GM18858 (cell line): Measurements from ENCODE around the gene HS6ST1.

Experiments
- ATAC-seq: cut with Tn5 transposase; IDR thresholded peaks from one replicate; pipeline ENCODE4 v1.9.1; 2021; ENCODE audit not compliant: unreplicated experiment

Gene HS6ST1

DNA sequence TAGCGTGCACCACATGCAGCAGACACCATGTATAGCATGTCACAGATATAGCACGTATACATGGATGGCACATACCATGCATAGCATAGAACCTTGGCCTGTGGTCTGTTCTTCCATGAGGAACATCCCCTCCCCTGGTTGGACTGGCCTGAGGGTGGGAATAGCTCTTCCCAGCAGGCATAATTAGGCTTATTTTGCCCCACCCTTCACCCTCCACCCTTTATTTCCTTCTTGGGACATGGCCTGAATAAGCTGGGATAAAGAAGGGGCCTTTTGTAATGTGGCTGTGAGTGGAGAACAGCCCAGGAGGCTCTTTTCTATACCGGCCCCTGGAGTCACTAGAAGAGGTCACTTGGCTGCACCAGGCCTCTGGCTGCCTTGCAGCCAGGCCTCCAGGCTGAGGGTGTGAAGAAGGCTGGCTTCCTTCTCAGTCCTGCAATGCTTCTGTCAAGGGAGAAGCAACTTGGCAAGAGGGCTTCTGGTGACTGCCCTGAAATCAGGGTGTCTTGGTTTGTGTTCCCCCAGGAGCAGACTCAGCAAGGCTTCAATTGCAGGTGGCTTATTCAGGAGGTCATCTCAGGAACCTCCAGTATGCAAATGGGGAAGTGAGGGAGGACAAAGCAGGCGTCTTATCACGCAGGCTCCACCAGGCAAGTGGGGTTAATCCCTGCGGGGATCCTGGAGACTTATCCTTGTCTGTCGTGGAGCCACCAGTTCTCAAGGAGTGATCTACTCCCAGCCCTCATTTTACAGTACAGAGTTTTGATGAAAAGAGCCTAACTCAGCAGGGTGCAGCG is 68.2 kb downstream of the HS6ST1 start:
- ATAC-seq, result no peak

DNA sequence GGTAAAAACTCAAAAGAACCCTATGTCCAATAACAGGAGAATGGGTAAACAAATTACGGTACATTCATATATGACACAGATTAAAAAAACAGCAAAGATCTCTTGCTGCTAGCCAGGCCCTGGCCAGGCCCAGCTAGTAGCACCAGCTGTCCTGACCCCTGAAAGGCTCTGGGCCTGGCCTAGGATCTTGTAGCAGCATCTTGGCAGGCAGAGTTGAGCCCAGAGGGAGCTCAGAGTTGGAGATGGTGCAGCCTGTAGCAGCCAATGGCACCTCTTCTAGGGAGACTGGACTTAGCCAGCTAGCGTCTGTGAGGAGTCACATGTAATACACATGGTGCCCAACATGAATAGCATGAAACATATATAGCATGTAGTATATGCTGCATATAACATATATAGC is 69.1 kb downstream of the HS6ST1 start:
- no peak for ATAC-seq

DNA sequence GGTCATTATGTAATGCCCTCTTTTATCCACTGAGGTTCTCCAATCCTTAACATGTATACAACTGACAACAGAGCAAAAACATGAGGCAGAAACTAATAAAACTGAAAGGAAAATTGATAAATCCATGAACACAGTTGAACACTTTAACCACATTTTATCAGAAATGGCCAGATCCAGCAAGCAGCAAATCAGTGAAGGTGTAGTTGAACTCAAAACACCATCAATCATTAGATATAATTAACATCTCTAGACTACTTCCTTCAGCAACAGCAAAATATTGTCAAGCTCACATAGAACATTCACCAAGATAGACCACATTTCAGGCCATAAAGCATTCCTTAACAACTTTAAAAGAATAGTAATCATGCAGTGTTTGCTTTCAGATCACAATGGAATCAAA is 72.9 kb downstream of the HS6ST1 start:
- ATAC-seq, result no peak

DNA sequence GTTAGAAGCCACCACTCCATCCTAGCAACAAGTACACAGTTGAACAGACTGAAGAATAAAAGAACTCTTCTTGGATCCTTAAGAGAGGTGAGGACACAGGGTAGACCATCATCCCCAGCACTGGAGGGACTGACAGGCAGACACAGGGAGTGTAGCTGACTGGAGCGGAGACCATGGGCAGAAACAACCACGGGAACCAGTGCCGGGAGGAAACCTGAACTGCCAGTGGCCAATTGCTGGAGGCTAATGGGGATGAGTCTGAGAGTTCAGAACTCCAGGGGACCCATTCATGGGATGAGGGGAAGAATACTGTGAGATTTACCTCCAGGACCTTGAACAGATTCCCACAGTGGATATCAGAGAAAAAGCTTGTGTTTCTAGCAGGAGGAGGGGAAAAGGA is 76.8 kb downstream of the HS6ST1 start:
- ATAC-seq, result no peak

DNA sequence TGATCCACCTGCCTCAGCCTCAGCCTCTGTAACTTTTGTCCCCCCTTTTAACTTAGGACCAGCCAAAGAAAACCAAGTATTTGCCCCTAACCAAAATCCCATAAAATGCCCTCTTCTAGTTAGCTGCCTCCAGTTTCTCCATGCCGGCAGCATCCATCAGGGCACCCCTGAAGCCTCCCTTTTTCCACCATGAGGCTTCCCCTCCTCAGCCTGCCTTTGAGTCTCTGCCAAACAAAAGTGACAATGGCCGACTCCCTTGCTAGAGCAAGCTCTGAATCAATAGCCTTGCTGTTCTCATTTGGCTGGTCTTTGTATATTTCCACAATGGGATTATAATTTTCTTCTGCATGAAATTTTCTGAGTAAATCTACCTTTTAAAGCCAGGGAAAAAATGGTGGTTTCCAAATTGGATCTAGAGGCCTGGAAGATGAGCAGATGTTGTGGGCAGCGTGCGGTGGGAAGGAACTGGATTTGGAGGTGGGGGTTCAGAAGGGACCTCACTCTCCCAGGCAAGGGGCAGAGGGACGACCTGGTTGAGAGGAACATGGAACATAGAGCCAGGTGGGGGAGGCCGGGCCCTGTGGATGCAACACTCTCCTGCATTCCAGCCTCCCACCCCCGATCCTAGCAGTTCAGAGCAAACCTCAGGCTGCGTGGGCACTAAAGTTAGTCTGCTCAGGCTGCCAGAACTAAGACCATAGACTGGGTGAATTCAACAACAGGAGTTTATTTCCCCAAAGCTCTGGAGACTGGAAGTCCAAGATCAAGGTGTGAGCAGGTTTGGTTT is 80.6 kb downstream of the HS6ST1 start:
- no peak for ATAC-seq

DNA sequence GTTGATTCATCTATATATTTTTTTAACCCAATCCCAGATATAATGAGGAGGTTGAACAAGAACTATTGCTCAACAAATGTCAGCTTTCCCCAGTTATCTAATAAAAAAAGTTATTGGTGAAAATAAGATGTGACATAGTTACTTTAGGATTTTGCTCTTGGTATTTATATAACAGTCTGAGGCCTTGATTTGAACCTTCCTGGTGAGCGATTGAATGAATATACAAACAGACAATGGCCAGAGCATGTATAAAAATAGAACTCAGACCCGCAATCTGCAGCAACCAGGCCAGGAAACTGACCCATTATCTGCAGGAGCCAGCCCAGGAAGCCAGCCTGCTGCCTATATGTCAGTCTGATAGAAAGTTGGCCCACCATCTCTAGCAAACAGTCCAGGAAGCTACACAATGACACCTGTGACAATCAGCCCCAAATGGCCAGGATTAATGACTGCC is 81.6 kb downstream of the HS6ST1 start:
- ATAC-seq, result no peak

DNA sequence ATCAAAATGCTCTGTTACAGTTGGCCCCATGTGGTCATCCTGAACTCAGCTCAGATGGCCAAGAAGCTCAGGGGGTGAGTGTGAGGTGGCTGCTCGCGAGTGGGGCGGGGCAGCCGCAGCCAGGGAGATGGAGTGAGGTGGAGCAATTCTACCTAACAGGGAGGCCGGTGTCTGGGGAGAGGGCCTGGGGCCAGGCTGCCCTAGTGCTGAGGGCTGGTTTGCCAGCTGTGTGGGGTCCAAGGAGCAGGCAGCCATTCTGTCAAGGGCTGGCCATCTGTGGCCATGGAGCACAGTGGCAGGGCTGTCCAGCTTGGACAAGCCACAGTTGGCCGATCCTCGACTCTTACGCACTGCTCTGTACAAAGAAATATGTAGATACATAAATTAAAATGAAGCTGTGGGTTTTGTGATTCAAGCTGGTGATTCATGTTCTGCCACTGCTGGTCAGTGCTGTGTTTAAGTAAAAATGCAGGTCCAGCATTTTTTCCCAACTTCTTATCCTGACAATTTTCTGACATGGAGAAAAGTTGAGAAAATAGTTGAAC is 82.1 kb downstream of the HS6ST1 start:
- no peak for ATAC-seq

DNA sequence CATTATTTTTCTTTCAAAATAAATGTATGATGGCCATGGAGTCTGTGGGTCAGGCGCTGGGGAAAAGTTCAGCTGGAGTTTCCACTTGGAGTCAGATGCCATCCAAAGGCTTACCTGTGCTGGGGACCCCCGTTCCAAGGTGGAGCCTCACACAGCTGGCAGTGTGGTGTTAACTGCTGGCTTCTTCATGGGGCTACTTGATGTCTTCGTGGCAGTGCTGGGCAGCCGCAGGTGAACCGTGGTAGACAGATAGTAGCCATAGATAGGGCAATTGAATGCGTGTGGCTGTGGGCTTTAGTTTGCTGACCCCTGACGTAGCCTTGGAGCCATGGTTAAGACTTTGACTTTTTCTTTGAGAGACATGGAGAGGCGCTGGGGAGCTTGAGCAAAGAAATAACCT is 83.1 kb downstream of the HS6ST1 start:
- ATAC-seq, result no peak

DNA sequence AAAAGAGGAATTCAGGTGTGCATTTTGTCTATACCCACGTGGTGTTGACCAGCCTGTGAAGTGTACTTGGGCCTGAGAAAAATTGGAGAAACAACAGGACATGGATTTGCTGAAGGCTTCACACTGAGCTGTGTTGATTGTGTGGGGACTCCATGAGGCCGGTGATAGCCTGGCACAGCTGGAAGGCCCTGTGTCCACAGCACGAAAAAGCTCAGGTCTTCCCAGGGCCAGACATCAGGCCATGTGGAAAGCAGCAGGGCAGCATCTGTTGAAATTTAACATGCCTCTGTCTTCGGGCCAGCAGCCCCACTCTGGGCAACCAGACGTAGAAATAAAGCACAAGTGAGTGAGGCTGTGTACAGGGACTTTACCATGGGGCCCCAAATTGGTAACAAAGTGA is 84.1 kb downstream of the HS6ST1 start:
- no peak for ATAC-seq

DNA sequence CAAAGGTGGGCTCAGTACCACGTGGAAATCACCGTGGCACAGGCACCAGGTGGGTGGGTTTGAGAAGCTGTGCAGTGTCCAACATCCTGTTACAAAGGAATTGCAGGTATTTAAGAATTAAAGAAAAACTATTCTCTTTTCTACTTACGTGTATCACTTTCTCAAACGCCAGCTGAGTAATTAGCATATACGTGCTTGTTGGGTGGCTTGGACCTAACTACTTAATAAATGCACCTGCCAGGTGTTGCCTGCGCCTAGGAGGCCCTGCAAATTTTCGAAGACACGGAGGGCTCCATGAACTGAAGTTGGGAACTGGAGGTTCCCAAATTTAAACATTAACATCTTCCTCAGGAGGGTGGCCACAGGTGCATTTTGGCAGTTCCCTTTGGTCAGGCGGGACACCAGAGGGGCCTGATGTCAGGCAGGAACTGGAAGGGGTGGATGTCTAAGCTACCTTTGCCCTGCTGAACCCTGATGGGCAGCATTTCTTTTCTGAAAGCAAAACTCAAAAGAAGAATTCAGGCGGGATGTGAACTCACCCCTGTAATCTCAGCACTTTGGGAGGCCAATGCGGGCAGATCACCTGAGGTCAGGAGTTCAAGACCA is 84.8 kb downstream of the HS6ST1 start:
- ATAC-seq, result no peak

DNA sequence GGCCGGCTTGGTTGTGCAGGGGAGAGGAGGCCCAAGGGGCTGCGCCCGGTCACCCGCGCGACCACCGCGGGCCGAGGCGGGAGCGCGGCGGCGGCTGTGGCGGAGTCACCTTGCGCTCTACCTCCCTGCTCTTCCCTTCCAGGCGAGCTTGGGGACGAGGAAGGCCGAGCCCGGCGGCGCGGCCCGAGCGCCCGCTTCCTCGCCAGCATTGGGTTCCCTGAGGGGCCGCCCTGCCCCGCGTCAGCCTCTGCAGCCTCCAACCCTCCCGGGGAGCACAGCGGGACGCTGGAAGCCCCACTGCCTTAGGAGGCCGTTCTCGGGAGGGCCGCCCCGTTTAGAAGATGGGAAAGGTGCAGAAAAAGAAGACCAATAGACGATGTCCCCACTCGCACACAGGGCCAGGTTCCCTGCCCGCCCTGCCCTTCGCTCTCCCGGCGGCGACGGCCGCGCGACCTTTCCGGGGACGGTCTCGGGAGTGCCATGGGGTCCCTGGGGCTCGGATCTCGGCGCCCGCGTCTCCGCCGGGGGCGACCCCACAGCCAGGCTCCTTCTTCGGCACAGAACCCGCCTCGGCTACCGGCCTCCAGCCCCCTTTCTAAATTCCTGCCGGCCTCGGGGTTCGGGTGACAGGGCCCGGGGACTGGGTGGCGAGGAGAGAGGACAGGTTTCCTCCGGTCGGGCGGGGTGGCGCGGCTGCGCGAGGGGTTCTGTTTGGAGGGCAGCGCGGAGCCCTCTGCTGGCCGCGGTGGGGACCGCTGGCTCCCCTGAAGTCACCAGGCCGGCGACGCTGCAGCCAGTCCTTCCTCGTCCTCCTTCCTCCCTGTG is 85.5 kb downstream of the HS6ST1 start:
- ATAC-seq, result peak; percentile 95

DNA sequence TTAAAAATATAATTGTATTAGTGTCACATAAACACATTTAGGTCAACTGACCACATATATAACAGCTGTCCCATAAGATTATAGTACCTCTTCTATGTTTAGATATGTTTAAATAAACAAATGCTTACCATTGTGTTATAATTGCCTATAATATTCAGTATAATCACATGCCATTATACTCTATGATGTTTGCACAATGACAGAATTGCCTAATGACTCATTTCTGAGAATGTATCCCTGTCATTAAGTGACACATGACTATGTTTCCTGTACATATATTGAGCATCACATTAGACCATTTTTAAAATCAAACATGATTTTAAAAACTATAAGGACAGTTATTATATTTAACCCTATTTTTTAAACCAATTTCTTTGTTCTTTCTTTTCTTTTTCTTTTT is 89.8 kb downstream of the HS6ST1 start:
- no peak for ATAC-seq

DNA sequence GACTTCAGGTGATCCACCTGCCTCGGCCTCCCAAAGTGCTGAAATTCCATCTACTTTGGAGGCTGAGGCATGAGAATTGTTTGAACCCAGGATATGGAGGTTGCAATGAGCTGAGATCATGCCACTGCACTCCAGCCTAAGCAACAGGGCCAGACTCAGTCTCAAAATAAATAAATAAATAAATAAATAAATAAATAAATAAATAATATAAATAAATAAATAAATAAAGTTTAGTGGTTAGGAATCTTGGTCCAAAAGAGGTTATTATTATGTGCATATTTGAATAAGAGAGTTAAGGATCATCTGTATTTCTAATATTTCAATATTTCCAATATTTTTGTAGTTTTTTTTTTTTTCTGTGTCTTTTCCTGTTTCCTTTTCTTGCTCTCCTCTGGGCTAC is 90.8 kb downstream of the HS6ST1 start:
- ATAC-seq, result no peak

DNA sequence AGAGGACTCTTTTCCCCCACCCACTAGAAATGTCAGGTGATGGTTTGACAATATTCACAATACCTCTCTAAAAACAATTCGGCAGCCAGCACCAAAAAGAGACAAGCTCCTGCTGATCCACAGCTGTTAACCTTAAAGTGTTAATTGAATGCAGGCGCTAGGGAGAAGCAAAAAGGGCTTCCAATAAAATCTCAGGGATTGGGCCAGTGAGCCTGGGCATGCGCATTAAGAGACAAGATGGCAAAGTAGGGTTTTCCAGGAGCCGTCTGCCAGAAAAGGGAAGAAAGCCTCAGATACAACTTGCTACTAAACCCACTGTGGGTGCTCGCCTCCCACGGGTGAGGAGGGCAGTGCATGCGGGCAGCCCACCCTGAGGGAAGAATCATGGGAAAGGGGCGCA is 98.8 kb downstream of the HS6ST1 start:
- ATAC-seq, result no peak

DNA sequence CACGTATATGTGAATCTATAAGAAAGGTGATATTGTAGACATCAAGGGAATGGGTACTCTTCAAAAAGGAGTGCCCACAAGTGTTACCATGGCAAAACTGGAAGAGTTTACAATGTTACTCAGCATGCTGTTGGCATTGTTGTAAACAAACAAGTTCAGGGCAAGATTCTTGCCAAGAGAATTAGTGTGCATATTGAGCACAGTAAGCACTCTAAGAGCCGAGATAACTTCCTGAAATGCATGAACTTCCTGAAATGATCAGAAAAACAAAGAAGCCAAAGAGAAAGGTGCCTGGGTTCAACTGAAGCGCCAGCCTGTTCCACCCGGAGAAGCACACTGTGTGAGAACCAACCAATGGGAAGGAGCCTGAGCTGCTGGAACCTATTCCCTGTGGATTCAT is 101.0 kb downstream of the HS6ST1 start:
- no peak for ATAC-seq

DNA sequence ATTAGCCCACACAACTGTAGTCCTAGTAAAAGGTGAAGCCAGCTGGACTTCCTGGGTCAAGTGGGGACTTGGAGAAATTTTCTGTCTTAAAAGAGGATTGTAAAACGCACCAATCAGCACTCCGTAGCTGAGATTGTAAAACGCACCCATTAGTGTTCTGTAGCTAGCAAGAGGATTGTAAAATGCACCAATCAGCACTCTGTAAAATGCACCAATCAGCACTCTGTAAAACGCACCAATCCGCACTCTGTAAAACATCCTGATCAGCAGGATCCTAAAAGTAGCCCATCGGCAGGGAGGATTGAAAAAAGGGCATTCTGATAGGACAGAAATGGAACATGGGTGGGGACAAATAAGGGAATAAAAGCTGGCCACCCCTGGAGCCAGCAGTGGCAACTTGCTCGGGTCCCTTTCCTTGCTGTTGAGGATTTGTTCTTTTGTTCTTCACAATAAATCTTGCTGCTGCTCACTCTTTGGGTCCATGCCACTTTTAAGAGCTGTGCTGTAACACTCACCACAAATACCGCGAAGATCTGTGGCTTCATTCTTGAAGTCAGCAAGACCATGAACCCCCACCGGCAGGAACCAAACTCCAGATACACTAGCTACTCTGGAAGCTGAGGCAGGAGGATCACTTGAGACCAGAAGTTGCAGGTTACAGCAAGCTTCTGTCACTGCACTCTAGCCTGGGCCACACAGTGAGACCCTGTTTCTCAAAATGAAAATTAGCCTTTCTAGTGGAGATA is 102.6 kb downstream of the HS6ST1 start:
- no peak for ATAC-seq
